Ishikawa (cell line): ENCODE measurements around the gene DDHD1.

Experiments used
- CEBPB ChIP-seq: IDR thresholded peaks from 2 replicates; pipeline ENCODE4 v1.6.1; 2012
- CREB1 ChIP-seq: IDR thresholded peaks from 2 replicates; pipeline ENCODE4 v1.6.1; 2012; ENCODE audit warnings: low read depth
- EGR1 ChIP-seq: IDR thresholded peaks from 2 replicates; pipeline ENCODE4 v1.6.1; 2012
- EP300 ChIP-seq: IDR thresholded peaks from 2 replicates; pipeline ENCODE4 v1.6.1; 2012; ENCODE audit warnings: borderline replicate concordance
- MAX ChIP-seq: IDR thresholded peaks from 2 replicates; pipeline ENCODE4 v1.6.1; 2012
- NFIC ChIP-seq: IDR thresholded peaks from 2 replicates; pipeline ENCODE4 v1.6.1; 2012
- RAD21 ChIP-seq: IDR thresholded peaks from 2 replicates; pipeline ENCODE4 v1.6.1; 2012; ENCODE audit warnings: low read depth
- TAF1 ChIP-seq: IDR thresholded peaks from 2 replicates; pipeline ENCODE4 v1.6.1; 2012; ENCODE audit warnings: low read depth, mild to moderate bottlenecking
- TCF12 ChIP-seq: IDR thresholded peaks from 2 replicates; pipeline ENCODE4 v1.6.1; 2012; ENCODE audit warnings: low read depth
- TEAD4 ChIP-seq: IDR thresholded peaks from 2 replicates; pipeline ENCODE4 v1.6.1; 2012
- USF1 ChIP-seq: IDR thresholded peaks from 2 replicates; pipeline ENCODE4 v1.6.1; 2012
- YY1 ChIP-seq: IDR thresholded peaks from 2 replicates; pipeline ENCODE4 v1.6.1; 2012; ENCODE audit warnings: low read depth
- ZBTB7A ChIP-seq: IDR thresholded peaks from 2 replicates; pipeline ENCODE4 v1.6.1; 2012; ENCODE audit warnings: low read depth
- TF ChIP-seq, protein P1 (sequence below): IDR thresholded peaks from 2 replicates; pipeline ENCODE4 v1.6.1; 2012; ENCODE audit warnings: low read depth, mild to moderate bottlenecking

- TF ChIP-seq, protein P1, sequence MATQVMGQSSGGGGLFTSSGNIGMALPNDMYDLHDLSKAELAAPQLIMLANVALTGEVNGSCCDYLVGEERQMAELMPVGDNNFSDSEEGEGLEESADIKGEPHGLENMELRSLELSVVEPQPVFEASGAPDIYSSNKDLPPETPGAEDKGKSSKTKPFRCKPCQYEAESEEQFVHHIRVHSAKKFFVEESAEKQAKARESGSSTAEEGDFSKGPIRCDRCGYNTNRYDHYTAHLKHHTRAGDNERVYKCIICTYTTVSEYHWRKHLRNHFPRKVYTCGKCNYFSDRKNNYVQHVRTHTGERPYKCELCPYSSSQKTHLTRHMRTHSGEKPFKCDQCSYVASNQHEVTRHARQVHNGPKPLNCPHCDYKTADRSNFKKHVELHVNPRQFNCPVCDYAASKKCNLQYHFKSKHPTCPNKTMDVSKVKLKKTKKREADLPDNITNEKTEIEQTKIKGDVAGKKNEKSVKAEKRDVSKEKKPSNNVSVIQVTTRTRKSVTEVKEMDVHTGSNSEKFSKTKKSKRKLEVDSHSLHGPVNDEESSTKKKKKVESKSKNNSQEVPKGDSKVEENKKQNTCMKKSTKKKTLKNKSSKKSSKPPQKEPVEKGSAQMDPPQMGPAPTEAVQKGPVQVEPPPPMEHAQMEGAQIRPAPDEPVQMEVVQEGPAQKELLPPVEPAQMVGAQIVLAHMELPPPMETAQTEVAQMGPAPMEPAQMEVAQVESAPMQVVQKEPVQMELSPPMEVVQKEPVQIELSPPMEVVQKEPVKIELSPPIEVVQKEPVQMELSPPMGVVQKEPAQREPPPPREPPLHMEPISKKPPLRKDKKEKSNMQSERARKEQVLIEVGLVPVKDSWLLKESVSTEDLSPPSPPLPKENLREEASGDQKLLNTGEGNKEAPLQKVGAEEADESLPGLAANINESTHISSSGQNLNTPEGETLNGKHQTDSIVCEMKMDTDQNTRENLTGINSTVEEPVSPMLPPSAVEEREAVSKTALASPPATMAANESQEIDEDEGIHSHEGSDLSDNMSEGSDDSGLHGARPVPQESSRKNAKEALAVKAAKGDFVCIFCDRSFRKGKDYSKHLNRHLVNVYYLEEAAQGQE: no peak
- TF ChIP-seq RAD21: no peak
- no peak for TF ChIP-seq CEBPB
- TF ChIP-seq YY1: no peak
- TF ChIP-seq TAF1: no peak
- no peak for TF ChIP-seq MAX
- no peak for TF ChIP-seq NFIC
- no peak for TF ChIP-seq TEAD4
- TF ChIP-seq ZBTB7A: no peak
- no peak for TF ChIP-seq TCF12
- no peak for TF ChIP-seq CREB1
- TF ChIP-seq EP300: no peak
- no peak for TF ChIP-seq USF1
- no peak for TF ChIP-seq EGR1
These were observed 39.1 kb upstream of the DDHD1 start for GRCh38 chr14:53192052-53192760.
